IPS-20b (cell line): Measurements from ENCODE around the gene PMEPA1.

Experiments used
- H3K27ac ChIP-seq: one replicate; pipeline ENCODE4 v1.5.1; 2013; ENCODE audit warnings: low read length
- H3K27me3 ChIP-seq: 2 replicates; pipeline ENCODE4 v1.6.1; 2013; ENCODE audit warnings: mild to moderate bottlenecking, low read length, inconsistent platforms; ENCODE audit not compliant: insufficient read depth
- H3K36me3 ChIP-seq: 2 replicates; pipeline ENCODE4 v1.6.1; 2013; ENCODE audit warnings: low read depth, mild to moderate bottlenecking, inconsistent platforms, low read length, moderate library complexity; ENCODE audit not compliant: insufficient read depth
- H3K4me1 ChIP-seq: 2 replicates; pipeline ENCODE4 v1.6.1; 2013; ENCODE audit warnings: mild to moderate bottlenecking, control low read depth, inconsistent platforms, low read length, moderate library complexity; ENCODE audit not compliant: insufficient read depth
- H3K4me3 ChIP-seq: 2 replicates; pipeline ENCODE4 v1.5.1; 2013; ENCODE audit warnings: mild to moderate bottlenecking, low read length, inconsistent platforms
- H3K9ac ChIP-seq: 2 replicates; pipeline ENCODE4 v1.6.1; 2013; ENCODE audit warnings: low read depth, mild to moderate bottlenecking, inconsistent platforms, low read length, moderate library complexity
- H3K9me3 ChIP-seq: 2 replicates; pipeline ENCODE4 v1.6.1; 2013; ENCODE audit warnings: mild to moderate bottlenecking, low read depth, low read length, inconsistent platforms; ENCODE audit not compliant: insufficient read depth

The PMEPA1 gene

DNA sequence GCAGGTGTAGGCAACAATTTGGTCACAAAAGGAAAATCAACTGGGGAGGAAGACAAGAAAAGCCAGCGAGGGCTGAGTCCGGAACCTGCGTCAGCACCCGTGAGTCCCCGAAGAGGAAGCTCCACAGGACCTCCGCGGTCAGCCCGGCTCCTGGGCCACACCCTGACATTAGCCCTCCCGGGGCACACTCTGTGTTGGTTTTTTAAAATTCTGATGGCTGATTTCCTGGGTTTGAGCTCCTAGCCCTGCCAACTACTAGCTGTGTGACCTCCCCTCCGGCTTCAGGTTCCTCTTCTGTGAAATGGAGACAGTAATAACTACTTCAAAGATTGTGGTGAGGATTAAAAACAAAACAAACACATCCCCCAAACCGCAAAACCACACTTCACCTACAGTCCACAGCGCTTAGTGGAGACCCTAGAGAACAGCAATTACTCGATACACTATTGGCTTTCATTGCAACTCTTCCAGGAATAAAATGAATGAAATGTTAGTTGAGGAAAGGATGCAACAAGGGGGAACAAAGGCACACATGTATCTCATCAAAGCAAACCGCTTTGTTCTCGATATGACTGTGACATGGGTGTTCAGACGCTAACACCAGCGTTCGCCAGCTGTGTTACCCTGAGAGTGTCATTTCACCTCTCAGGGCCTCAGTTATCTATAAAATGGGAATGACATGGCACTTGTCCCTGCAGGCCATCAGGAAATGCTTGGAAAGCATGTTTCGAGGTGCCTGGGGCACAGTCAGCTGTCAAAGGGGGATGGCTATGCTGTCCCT lies 90.6 kb downstream of the PMEPA1 start:
- Histone ChIP-seq H3K4me1 (no peaks in the 10 kb centered on the region), H3K9ac (no peak overlapping the region), H3K4me3 (no peak overlapping the region), H3K27me3 (no peaks in the 10 kb centered on the region), H3K36me3 (no peaks in the 10 kb centered on the region), H3K27ac (no peak overlapping the region), H3K9me3 (no peaks in the 10 kb centered on the region)

DNA sequence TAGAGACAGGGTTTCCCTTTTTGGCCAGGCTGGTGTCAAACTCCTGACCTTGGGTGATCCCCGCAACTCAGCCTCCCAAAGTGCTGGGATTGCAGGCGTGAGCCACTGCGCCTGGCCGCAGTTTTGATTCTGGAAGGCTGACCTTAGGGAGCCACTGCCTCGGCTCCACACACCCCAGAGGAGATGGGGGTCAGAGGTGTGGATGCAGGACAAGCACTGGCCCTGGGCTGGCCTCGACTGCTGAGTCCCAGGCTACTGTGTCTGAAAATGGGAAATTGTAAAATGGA lies 91.1 kb downstream of the PMEPA1 start:
- Histone ChIP-seq H3K27me3 (no peaks in the 10 kb centered on the region), H3K9me3 (no peaks in the 10 kb centered on the region), H3K9ac (no peak overlapping the region), H3K27ac (no peak overlapping the region), H3K4me1 (no peaks in the 10 kb centered on the region), H3K36me3 (no peaks in the 10 kb centered on the region), H3K4me3 (no peak overlapping the region)

DNA sequence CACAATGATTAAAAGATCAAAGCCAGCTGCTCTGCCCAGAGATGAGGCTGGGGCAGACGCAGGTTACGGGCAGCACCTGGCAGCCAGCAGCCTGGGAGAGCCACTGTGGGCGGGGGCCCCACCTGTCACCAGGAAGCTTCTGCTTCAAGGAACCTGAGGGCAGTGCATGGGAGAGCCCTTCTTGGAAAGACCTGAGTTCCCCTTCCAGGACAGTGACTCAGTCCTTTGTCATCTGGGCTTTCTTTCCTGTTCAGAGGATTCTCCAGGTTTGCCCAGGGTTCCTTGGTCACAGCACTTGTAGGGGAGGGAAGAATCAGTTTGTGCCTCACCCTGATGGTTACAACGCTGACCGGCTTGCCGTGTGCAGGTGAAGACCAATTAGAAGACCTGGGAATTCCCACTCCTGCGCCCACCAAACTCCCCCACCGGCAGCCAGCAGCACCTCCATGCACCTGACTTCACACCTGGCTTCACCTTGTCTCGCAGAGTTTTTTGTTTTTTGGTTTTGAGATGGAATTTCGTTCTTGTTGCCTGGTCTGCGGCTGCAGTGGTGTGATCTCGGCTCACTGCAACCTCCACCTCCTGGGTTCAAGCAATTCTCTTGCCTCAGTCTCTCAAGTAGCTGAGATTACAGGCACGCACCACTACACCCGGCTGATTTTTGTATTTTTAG lies 91.6 kb downstream of the PMEPA1 start:
- Histone ChIP-seq H3K9ac (no peak overlapping the region), H3K27ac (no peak overlapping the region), H3K36me3 (no peaks in the 10 kb centered on the region), H3K27me3 (no peaks in the 10 kb centered on the region), H3K4me1 (no peaks in the 10 kb centered on the region), H3K9me3 (no peaks in the 10 kb centered on the region), H3K4me3 (no peak overlapping the region)

DNA sequence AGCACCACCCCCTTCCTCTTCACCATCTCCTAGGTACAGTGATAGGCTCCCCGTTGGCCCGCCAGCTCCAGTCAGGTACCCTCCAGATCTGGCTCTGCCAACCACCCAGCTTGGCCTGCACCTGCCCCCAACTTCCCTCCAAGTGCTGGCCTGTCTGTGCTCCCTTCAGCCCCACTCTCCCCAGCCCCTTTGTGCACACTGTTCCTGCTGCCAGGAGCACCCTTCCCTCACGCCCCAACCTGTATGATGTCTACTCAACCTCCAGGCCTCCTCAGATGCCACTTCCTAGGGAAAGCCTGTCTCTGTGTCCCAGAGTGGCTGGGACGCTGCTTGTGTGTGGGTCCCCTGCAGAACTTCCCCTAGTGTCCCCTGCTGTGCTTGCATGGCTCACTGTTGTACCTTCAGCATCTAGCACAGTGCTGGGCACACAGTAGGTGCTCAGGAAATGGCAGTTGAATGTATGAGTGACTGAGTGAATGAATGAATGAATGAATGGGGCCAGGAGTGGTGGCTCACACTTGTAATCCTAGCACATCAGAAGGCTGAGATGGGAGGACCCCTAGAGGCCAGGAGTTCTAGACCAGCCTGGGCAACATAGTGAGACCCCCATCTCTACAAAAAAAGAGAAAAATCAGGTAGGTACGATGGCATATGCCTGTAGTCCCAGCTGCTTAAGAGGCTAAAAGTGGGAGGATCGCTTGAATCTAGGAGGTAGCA lies 92.6 kb downstream of the PMEPA1 start:
- Histone ChIP-seq H3K9me3 (no peaks in the 10 kb centered on the region), H3K9ac (no peak overlapping the region), H3K4me3 (no peak overlapping the region), H3K27ac (no peak overlapping the region), H3K27me3 (no peaks in the 10 kb centered on the region), H3K36me3 (no peaks in the 10 kb centered on the region), H3K4me1 (no peaks in the 10 kb centered on the region)

DNA sequence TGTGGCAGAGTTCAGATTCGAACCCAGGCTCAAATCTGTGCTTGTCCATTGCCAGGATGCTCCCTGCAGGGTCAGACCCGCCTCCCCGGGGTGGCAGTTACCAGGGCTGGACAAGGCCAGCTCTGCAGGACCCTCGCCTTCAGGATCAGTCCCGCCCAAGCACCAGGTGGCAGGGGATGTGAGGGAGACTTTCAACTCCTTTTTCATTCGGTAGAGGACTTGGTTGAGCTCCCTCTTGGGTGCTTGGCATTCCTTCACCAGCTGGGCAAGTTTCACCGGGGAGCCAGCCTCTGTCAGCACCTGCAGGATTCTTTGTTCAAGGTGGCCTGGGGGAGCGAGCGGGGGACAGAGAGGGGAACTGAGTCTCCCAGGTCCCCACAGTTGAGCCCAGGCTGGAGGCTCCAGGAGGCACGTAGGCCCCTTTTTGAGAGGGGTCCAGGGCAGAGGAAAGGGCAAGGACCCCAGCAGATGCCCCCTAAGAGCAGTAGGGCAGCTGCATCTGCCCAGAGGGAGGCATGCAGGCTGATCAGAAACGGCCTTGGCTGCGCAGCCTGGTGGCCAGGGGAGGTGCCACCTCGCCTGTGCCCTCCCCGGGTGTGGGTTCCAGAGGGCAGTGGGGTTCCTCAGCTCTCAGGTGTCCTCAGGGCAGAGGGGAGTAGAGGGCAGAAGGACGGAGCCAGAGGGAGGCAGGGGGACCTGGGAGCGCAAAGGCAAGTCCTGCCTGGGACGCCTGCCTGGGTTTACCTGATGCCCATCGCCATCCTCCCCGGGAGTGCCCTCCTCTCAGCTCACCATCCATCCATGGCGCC lies 93.5 kb downstream of the PMEPA1 start:
- Histone ChIP-seq H3K9ac (no peak overlapping the region), H3K27ac (no peak overlapping the region), H3K36me3 (no peaks in the 10 kb centered on the region), H3K27me3 (no peaks in the 10 kb centered on the region), H3K9me3 (no peaks in the 10 kb centered on the region), H3K4me3 (no peak overlapping the region), H3K4me1 (no peaks in the 10 kb centered on the region)

DNA sequence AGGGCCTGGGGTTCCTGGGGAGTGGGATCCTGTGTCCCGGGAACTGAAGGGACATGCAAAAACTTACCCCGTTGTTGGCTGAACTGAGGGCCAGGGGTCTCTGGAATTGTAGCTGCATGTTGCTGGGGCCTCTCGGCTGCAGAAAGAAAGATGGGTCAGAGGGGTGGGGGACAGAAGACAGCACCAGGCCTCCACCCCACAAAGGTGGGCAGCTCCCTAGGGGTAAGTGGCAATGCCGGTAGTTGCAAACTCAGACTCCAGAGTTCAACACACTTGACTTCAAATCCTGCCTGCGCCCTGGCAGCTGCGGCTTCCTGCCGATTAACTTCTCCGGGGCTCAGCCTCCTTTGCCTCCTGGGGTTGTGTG lies 94.4 kb downstream of the PMEPA1 start:
- H3K4me3 ChIP-seq: no peak overlapping the region
- no peaks in the 10 kb centered on the region for H3K4me1 ChIP-seq
- H3K27me3 ChIP-seq: no peaks in the 10 kb centered on the region
- H3K36me3 ChIP-seq: no peaks in the 10 kb centered on the region
- H3K27ac ChIP-seq: no peak overlapping the region
- H3K9me3 ChIP-seq: no peaks in the 10 kb centered on the region
- H3K9ac ChIP-seq: no peak overlapping the region

DNA sequence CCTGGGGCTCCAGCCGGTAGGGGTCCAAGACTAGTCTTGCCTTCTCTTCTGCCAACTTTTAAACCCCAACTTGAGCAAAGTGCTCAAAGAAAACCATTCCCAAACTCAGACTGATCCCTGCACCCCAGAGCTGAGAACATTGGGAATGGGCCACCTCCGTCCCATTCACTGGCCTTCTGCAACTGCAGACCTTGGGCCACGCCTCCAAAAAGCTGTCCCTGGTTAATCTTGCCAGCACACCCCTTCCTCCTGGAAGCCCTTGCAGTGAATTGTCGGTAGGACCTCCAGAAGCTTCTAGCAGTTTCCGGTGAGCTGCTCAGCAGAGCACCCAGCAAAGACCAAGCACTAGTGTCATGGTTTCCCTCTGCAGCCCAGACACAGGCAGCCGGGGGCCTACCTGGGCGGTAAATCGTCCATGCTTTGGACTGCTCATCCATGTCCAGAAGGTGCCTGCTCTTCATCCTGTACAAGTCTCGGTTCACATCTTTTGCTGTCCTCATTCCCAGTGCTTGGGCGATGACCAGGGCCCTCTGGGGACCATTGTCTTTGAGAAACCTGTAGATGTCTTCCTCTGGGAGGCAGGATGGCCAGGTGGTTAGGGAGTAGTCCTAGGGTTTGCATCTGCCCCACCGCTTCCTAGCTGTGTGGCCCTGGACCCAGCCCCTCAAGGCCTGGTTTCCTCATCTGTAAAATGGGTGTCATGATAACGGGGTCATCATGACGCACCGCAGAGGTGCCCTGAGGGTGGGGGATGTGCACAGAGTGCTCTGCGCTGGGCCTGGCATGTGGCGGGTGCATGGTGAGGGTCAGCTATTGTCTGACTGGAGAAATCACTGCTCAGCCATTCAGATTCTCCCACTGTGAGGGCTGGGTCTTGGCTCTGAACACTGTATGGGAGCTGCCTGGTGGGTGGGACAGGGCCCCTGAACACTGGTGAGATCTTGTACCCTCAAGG lies 95.0 kb downstream of the PMEPA1 start:
- Histone ChIP-seq H3K4me1 (no peaks in the 10 kb centered on the region), H3K27ac (no peak overlapping the region), H3K36me3 (no peaks in the 10 kb centered on the region), H3K4me3 (no peak overlapping the region), H3K9ac (no peak overlapping the region), H3K9me3 (no peaks in the 10 kb centered on the region), H3K27me3 (no peaks in the 10 kb centered on the region)

DNA sequence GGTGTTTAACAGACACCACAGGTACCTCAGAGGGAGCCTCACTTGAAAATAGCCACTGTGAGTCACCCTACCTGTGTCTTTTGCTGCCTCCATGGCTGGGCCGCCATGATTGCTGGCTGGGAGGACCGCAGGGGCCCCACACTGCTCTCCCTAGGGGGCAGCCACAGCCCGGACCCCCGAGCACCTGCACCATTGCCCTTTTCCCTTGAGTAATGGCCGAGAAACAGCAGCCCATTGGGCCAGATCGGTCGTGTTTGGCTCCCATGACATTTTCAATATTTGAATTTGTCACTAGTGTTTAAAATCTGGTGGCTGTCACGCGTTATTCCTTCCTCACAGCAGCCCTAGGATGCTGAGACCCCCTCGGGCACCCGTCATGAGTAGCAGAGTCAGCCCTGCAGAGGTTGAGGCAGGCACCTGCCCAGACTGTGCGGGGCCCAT lies 96.3 kb downstream of the PMEPA1 start:
- Histone ChIP-seq H3K27ac (no peak overlapping the region), H3K9me3 (no peaks in the 10 kb centered on the region), H3K4me1 (no peaks in the 10 kb centered on the region), H3K27me3 (no peaks in the 10 kb centered on the region), H3K4me3 (no peak overlapping the region), H3K9ac (no peak overlapping the region), H3K36me3 (no peaks in the 10 kb centered on the region)

DNA sequence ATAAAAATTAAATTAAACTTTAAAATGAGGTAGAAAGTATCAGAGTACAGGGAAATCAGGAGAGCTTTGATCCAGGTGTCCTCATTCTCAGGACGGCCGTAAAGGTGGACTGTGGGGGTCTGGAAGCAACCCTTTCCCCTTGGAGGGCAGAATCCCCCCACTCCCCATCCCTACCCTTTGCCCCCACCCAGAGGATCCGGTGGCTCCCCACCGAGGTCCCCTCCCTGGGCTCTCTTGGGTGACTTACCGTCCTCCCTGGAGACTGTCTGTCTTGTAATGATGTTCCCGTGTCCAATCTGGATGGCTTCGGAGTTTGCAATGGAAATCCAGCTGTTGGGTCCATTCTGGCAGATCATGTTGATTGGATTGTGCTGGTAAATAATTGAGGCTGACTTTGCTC lies 96.9 kb downstream of the PMEPA1 start:
- Histone ChIP-seq H3K9me3 (no peaks in the 10 kb centered on the region), H3K36me3 (no peaks in the 10 kb centered on the region), H3K27ac (no peak overlapping the region), H3K4me3 (no peak overlapping the region), H3K27me3 (no peaks in the 10 kb centered on the region), H3K4me1 (no peaks in the 10 kb centered on the region), H3K9ac (no peak overlapping the region)

DNA sequence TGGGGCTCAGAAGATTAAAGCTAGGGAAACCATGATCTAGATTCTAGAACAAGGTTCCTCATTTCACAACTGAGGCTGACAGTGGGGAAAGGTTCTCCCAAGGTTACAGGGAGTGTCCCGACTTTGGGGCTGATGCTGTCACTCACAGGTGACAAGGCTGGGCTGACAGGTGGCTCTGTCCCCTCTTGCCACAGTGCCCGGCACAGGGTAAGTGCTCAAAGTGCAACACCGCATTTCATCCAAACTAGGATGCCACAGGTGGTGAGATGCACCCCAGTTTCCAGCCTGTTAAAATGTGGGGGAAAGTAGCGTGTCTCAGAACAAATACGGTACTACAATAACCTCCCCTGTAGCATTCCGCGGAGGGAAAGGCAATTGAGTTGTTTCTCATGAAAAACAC lies 97.4 kb downstream of the PMEPA1 start:
- Histone ChIP-seq H3K4me3 (no peak overlapping the region), H3K27me3 (no peaks in the 10 kb centered on the region), H3K9me3 (no peaks in the 10 kb centered on the region), H3K4me1 (no peaks in the 10 kb centered on the region), H3K9ac (no peak overlapping the region), H3K36me3 (no peaks in the 10 kb centered on the region), H3K27ac (no peak overlapping the region)
